Adrenal gland (tissue), 12 donors: ENCODE results near the gene MISP. TPM values are rescaled to one million over a fixed set of nuclear protein-coding genes. Genes with fewer than 3 reads are reported as not detected.

Experiments used
- DNase-seq, 7 donors: peaks; one replicate each; pipeline ENCODE4 v3.0.0-alpha.2; 2019 to 2020
- H3K27ac ChIP-seq, 5 donors: fragments of 200-600 bp; sonication (generic) in 4 of 5; 1 replicate in 3 of 5; 2 replicates in 2 of 5; pipeline versions ENCODE4 v1.5.1 to v1.8.0; 2016 to 2020; ENCODE audit warnings: mild to moderate bottlenecking in 1 of 5
- H3K27me3 ChIP-seq: fragments of 200-600 bp; 2 replicates; pipeline ENCODE4 v1.8.0; 2021
- H3K36me3 ChIP-seq, 2 donors: fragments of 200-600 bp; replicated peaks in 1 of 2; 1 replicate in 1 of 2; 2 replicates in 1 of 2; pipeline versions ENCODE4 v1.5.1 to v1.8.0; 2018 to 2022
- H3K4me1 ChIP-seq, 2 donors: fragments of 200-600 bp; replicated peaks in 1 of 2; 1 replicate in 1 of 2; 2 replicates in 1 of 2; pipeline versions ENCODE4 v1.5.1 to v1.8.0; 2018 to 2021
- H3K4me3 ChIP-seq, 4 donors: fragments of 200-600 bp; sonication (generic) in 3 of 4; one replicate each; pipeline ENCODE4 v1.5.1; 2016 to 2018
- H3K9me3 ChIP-seq, 3 donors: fragments of 200-600 bp; sonication (generic) in 1 of 3; replicated peaks in 1 of 3; 1 replicate in 2 of 3; 2 replicates in 1 of 3; pipeline versions ENCODE4 v1.5.1 to v1.8.0; 2016 to 2021
- CTCF ChIP-seq, 6 experiments: fragments of 450-650 bp in 4 of 6; fragments of 200-600 bp in 2 of 6; sonication (generic) in 1 of 6; IDR thresholded peaks; 1 replicate in 5 of 6; 2 replicates in 1 of 6; pipeline versions ENCODE4 v1.5.1 to v1.8.0; 2016 to 2021; ENCODE audit warnings: antibody characterized with exemption in 6 of 6, mild to moderate bottlenecking in 2 of 6, moderate library complexity in 1 of 6
- POLR2A ChIP-seq, 2 donors: fragments of 450-650 bp; IDR thresholded peaks; one replicate each; pipeline ENCODE4 v1.6.1; 2017; ENCODE audit warnings: antibody characterized with exemption in 2 of 2, mild to moderate bottlenecking in 2 of 2, moderate library complexity in 1 of 2
- WGBS, 4 donors: extraction: QIAGEN DNeasy Blood & Tissue Kit in 2 of 4; methylation state at CpG; one replicate each; pipeline versions ENCODE4 v1.1.5 to v1.1.7; 2013 to 2017; 5-methylcytosine and 5-hydroxymethylcytosine counted together
- intact Hi-C, 2 donors: fragments of 100-400 bp; cut with DNase I; formaldehyde crosslinking; loops; one replicate each; pipeline versions ENCODE4 v1.14.1 to v1.15.0; 2022 to 2023
- polyA plus RNA-seq, 3 donors: library from polyadenylated mRNA; stranded (reverse); fragments of 200-250 nt in 2 of 3; fragments of 350-450 nt in 1 of 3; fragmentation: Illumina TruSeq in 1 of 3; extraction: RNeasy Lipid Tissue Mini Kit (QIAGEN cat#74804) in 1 of 3; gene quantifications; one replicate each; pipeline ENCODE4 v1.2.3, GENCODE V29; 2013 to 2014
- total RNA-seq, 9 donors: library from RNA; depleted of rRNA in 4 of 9; stranded (reverse); fragments of >200 nt in 4 of 9; fragments of 120-200 nt in 1 of 9; fragmentation: NEBNext Ultra II Directional in 1 of 9; extraction: Animal tissue kit (Norgen Biotek cat#: 25700) in 1 of 9; gene quantifications; one replicate each; pipeline versions ENCODE4 v1.1.0 to v1.2.4, GENCODE V29; 2013 to 2023
- donor health status: healthy with polysubstance abuse.
- donor health status: Bipolar disorder and iron deficiency.
- donor health status: DM: yes; HTN: yes; CAD: no.
- donor health status: DM: no; HTN: no; CAD: no.
- donor health status: DM: no; HTN: no; CAD: no.
- donor health status: DM: yes; HTN: yes; CAD: no.

MISP gene
- total and polyA plus RNA-seq, 12 donors = 0.06 to 0.43 (median 0.11) TPM; not detected in 6

DNA sequence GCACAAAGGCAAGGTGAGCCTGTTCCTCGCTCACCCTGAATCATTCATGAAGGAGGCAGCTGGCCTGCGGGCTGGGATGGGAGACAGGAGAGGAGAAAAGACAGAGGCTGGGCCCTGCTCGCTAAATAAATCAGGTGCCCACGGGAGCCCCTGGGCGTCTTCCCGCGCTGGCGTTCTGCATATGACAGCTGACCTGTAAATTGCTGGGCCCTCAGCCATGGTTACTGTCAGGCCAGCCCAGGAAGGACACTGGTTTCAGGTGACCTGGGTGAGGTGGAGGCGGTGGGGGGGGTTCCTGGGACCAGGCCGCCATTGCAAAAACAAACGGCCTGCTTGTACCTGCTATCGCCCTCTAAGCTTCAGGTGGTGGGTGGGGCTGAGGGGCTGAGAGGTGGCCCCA is 42.9 kb downstream of the MISP start:
- Histone ChIP-seq H3K36me3 (no peaks in the 10 kb centered on the region), H3K27me3 (no peaks in the 10 kb centered on the region), H3K9me3 (no peaks in the 10 kb centered on the region), H3K4me3 (no peak overlapping the region), H3K4me1 (peaks cover 6 to 21% of the 10 kb centered on the region in 2 donors), H3K27ac (no peak overlapping the region)
- peak in 1 of 7 donors; percentile 24 for DNase-seq
- TF ChIP-seq CTCF (IDR thresholded peaks at IDR 0.05) (no peak), POLR2A (IDR thresholded peaks at IDR 0.05) (no peak)
- intact Hi-C loops = no loop called here
- WGBS, 4 donors = 94 to 98% (median 95%) methylated on average over 10 to 12 of the region's 12 CpGs

GRCh38 chr19:795073-795611 is 44.2 kb downstream of the MISP start:
- Histone ChIP-seq H3K36me3 (peaks cover 0 to 2% of the 10 kb centered on the region in 2 donors), H3K27ac (peak overlapping the region in 2 of 5 donors; percentile 8 to 87), H3K4me1 (peaks cover 19 to 23% of the 10 kb centered on the region in 2 donors), H3K27me3 (no peaks in the 10 kb centered on the region), H3K9me3 (no peaks in the 10 kb centered on the region), H3K4me3 (no peak overlapping the region)
- WGBS, 4 donors = 81 to 96% (median 87%) methylated on average over 8 to 28 of the region's 28 CpGs
- TF ChIP-seq POLR2A (IDR thresholded peaks at IDR 0.05) = no peak
- TF ChIP-seq CTCF (IDR thresholded peaks at IDR 0.05) = no peak
- peak in 2 of 7 donors; percentile 23 to 43 for DNase-seq
- intact Hi-C loops = no loop called here

GRCh38 chr19:795691-796581 is 45.0 kb downstream of the MISP start:
- DNase-seq = peak in 4 of 7 donors; percentile 27 to 67 (median 44)
- H3K4me3 ChIP-seq = peak overlapping the region in 2 of 4 donors; percentile 68 to 86
- TF ChIP-seq CTCF (IDR thresholded peaks at IDR 0.05) (no peak), POLR2A (IDR thresholded peaks at IDR 0.05) (no peak)
- peaks cover 27 to 31% of the 10 kb centered on the region in 2 donors for H3K4me1 ChIP-seq
- 74 to 93% (median 80%) methylated on average over 10 to 39 of the region's 39 CpGs for WGBS, 4 donors
- peaks cover 0 to 8% of the 10 kb centered on the region in 2 donors for H3K36me3 ChIP-seq
- intact Hi-C loops = no loop called here
- peak overlapping the region in 3 of 5 donors; percentile 68 to 87 (median 81) for H3K27ac ChIP-seq
- no peaks in the 10 kb centered on the region for H3K9me3 ChIP-seq
- H3K27me3 ChIP-seq = no peaks in the 10 kb centered on the region
